Activated CD8-positive, alpha-beta memory T cell treated with anti-CD3 and anti-CD28 coated beads for 36 hours (primary cell): ENCODE data around the gene TIAL1. TPM values are rescaled to one million over a fixed set of nuclear protein-coding genes. Genes with fewer than 3 reads are reported as not detected.

Source experiments
- CTCF ChIA-PET: fragments of 350-600 bp; sonication (Branson Sonifier 250); formaldehyde crosslinking; loops from one replicate; lab custom pipeline; 2021; ENCODE audit warnings: antibody characterized with exemption; lab: Charles Lee
- POLR2A ChIA-PET: fragments of 350-600 bp; sonication (Branson Sonifier 250); formaldehyde crosslinking; loops from one replicate; lab custom pipeline; 2021; ENCODE audit warnings: antibody characterized with exemption; lab: Charles Lee
- total RNA-seq, 2 experiments: library from RNA; stranded (reverse); gene quantifications; one replicate each; pipeline ENCODE4 v1.2.3, GENCODE V29; 2021

Gene TIAL1, protein sequence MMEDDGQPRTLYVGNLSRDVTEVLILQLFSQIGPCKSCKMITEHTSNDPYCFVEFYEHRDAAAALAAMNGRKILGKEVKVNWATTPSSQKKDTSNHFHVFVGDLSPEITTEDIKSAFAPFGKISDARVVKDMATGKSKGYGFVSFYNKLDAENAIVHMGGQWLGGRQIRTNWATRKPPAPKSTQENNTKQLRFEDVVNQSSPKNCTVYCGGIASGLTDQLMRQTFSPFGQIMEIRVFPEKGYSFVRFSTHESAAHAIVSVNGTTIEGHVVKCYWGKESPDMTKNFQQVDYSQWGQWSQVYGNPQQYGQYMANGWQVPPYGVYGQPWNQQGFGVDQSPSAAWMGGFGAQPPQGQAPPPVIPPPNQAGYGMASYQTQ
- total RNA-seq = 100 to 1,000 TPM; 202 to 204 TPM

- ChIA-PET POLR2A (interaction anchor here (0.6 to 1.2 kb wide), 3 partner anchors 54 to 129 kb away, joined by 5 to 11 read pairs (median 7); partner anchors contain the start of genes BAG3 and INPP5F), CTCF (no interaction called here)
Measured at GRCh38 chr10:119596537-119597404, at the start of gene TIAL1. TIAL1 (minus strand) TSS chr10:119596964; CDS start chr10:119596465, 499 bp downstream.

DNA sequence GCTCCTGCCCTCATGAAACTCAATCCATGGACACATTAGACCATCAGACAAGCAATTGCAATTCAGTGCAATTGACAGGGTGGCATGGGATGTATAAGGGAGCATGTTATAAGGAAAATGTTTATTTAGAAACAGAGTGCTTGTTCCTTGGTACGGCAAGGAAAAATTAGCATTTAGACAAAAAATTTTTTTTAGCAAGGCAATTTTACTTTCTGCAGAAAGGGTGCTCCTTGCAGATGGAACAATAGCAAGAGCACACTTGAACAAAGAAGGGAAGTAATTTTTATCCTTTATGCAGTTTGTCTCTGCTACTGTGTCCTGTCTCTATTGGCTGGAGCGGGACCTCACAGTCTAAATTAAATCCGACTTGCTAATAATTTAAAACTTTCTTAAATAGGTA is 48.2 kb upstream of the TIAL1 start:
- ChIA-PET CTCF (interaction anchor here (0.7 kb wide), 1 partner anchor 81 kb away, joined by 3 read pairs; no protein-coding TSS in a partner anchor), POLR2A (no interaction called here)

DNA sequence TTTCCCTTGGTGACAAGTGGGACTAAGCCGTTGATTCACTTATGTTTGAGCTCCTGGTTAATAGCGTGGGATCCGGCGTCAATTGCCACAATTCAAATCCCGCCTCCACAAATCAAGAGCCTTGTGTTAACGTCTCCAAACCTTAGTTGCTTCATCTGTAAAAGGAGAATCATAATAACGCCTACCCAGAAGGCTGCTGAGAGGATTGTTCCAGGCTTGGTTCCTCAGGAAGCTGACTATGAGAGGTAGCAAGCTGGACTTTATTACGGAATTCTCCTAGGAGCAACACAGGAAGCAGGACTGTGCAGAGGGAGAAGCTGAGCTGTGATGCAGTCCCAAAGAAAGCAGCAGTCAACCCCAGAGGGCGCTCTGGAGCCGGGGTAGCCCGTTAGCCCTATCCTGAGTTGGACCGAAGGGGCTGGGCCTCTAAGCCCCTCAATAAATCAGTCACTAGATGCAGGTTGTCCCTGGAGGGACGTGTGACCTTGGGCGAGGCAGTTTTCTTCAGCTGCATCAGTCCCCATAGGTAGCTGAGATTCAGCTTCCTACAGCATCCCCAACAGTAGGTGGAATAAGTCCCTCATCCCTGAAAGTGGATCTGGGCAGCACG is 47.5 kb upstream of the TIAL1 start:
- ChIA-PET CTCF (no interaction called here), POLR2A (no interaction called here)

DNA sequence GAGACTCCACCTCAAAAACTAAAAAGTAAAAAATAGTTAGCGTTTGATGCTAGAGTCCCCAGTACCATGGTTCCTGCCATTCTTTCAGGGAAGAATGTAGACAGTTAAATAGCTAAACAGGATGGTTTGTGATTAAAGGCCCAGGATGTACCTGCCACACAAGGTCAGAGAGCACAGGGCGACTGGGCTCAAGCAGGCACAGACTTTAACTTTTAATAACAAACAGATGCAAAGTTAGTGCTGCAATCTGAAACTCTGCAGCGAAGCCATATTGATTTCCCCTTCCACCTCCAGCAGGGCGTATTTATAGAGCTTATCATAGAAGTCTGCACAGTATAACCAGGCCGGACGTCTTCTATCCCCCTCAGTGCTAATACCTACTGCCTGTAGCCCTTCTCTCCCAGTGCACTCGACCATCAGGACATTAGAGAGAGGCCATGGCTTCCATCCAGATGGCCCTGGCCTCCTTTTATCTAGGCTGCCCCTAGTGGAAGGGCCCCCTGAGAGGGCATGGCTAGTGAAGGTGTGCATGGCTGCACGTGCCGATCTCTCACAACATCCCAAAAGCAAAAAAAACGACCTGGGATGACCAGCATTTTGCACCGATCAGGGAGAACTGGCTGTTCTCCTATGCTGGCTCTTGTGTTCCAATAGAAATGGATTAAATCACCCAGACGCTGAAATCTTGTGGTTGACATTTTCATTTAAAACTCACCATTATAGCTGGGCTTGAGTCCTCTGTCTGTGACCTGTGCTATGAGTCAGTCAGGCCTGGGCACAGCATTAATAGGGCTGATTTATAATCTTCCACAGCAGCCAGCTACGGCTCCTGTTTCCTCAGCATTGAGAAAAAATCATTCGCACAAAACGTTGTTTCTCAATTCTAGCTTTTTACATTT is 46.8 kb upstream of the TIAL1 start:
- CTCF ChIA-PET = no interaction called here

GRCh38 chr10:119642556-119643111 is 45.9 kb upstream of the TIAL1 start:
- POLR2A ChIA-PET = interaction anchor here (0.5 to 1.0 kb wide), 3 partner anchors 14 to 435 kb away, joined by 4 to 11 read pairs (median 11); partner anchors contain the start of gene GRK5
- CTCF ChIA-PET = interaction anchor here (1.2 kb wide), 1 partner anchor 22 kb away, joined by 3 read pairs; no protein-coding TSS in a partner anchor

More for the DNA sequence above, 46.8 kb upstream of the TIAL1 start:
- POLR2A ChIA-PET = interaction anchor here (0.5 to 1.0 kb wide), 3 partner anchors 13 to 436 kb away, joined by 4 to 11 read pairs (median 11); partner anchors contain the start of gene GRK5

GRCh38 chr10:119640875-119641526 is 44.2 kb upstream of the TIAL1 start:
- CTCF ChIA-PET = no interaction called here
- POLR2A ChIA-PET = no interaction called here

- ChIA-PET POLR2A (no interaction called here), CTCF (no interaction called here)
Measured at GRCh38 chr10:119640384-119640783, 43.6 kb upstream of the TIAL1 start.

- ChIA-PET CTCF (no interaction called here), POLR2A (no interaction called here)
Measured at GRCh38 chr10:119638982-119639381, 42.2 kb upstream of the TIAL1 start.

DNA sequence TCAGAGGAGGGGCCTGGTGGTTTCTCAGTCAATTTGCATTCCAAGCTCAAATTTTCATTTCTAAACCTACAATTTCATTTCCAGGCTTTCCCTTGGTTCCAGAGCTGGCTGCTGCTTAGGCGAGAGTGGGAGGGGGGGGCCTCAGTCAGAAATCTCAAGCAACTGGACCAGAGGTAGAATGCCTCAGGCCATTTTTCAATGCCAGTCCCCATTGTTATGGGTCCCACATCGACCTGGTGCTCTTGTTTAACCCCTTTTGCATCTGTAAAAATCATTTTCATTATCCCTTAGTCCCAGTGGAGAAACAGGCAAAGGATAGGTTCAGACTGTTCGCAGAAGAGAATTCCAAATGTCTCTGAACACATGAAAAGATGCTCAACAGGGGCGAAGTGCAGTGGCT is 40.9 kb upstream of the TIAL1 start:
- POLR2A ChIA-PET = no interaction called here

DNA sequence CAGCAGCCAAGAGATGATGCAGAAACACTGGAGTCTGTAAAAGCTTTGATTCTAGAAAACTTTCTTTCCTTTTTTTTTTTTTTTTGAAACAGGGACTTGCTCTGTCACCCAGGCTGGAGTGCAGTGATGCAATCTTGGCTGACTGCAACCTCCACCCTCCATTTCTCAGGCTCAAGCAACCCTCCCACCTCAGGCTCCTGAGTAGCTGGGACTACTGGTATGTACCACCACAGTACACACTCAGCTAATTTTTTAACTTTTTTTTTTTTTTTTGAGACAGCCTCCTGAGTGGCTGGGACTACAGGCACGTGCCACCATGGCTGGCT is 37.4 kb upstream of the TIAL1 start:
- ChIA-PET CTCF (no interaction called here), POLR2A (interaction anchor here (0.6 kb wide), 1 partner anchor 67 kb away, joined by 13 read pairs; no protein-coding TSS in a partner anchor)

More for the DNA sequence above, 40.9 kb upstream of the TIAL1 start:
- CTCF ChIA-PET = interaction anchor here (0.6 kb wide), 1 partner anchor 144 kb away, joined by 3 read pairs; no protein-coding TSS in a partner anchor

DNA sequence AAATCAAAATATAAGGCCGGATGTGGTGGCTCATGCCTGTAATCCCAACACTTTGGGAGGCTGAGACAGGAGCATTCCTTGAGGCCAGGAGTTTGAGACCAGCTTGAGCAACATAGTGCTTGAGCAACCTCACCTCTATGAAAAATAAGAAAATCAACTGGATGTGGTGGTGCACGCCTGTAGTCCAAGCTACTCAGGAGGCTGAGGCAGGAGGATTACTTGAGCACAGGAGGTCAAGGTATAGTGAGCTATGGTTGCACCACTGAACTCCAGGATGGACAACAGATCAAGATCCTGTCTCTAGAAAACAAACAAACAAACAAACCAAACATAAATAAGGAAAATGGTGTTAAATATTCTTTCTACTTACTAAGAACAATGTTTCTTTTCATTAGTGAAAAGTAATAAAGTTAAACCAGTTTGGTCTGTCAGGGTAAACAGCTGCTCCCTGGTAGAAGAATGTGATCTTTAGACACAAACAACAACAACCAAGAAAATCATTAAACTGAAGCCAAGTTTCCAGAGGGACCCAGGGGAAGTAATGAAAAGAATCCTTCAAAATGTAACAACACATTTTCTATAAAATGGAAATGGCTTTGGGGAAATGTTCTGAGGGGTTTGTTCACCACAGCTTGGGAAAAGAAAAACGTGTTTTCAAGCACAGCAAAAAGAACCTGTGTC is 36.9 kb upstream of the TIAL1 start:
- POLR2A ChIA-PET = no interaction called here
- CTCF ChIA-PET = no interaction called here

DNA sequence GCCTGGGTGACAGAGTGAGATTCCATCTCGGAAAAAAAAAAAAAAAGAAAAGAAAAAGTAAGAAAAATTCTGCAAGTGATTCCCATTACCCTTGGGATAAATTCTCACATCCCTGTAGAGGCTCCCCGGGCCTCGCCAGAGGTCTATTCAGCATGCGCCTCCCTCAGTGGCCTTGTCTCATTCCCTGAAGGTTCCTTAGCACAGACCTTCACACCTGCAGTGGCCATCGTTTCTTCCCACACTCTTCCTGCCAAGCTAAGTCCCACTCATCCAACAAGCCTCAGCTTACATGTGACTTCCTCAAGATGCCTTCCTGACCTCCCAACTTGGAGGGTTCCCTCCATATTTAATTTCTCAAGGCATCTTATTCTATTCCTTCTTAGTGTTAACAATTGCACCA is 33.5 kb upstream of the TIAL1 start:
- ChIA-PET CTCF (interaction anchor here (0.7 kb wide), 1 partner anchor 363 kb away, joined by 3 read pairs; no protein-coding TSS in a partner anchor), POLR2A (no interaction called here)

- ChIA-PET POLR2A (no interaction called here), CTCF (no interaction called here)
Measured at GRCh38 chr10:119625570-119626280, 29.0 kb upstream of the TIAL1 start.

- POLR2A ChIA-PET = interaction anchor here (0.5 kb wide), 1 partner anchor 35 kb away, joined by 4 read pairs; no protein-coding TSS in a partner anchor
- CTCF ChIA-PET = no interaction called here
Measured at GRCh38 chr10:119621078-119621384, 24.3 kb upstream of the TIAL1 start.

DNA sequence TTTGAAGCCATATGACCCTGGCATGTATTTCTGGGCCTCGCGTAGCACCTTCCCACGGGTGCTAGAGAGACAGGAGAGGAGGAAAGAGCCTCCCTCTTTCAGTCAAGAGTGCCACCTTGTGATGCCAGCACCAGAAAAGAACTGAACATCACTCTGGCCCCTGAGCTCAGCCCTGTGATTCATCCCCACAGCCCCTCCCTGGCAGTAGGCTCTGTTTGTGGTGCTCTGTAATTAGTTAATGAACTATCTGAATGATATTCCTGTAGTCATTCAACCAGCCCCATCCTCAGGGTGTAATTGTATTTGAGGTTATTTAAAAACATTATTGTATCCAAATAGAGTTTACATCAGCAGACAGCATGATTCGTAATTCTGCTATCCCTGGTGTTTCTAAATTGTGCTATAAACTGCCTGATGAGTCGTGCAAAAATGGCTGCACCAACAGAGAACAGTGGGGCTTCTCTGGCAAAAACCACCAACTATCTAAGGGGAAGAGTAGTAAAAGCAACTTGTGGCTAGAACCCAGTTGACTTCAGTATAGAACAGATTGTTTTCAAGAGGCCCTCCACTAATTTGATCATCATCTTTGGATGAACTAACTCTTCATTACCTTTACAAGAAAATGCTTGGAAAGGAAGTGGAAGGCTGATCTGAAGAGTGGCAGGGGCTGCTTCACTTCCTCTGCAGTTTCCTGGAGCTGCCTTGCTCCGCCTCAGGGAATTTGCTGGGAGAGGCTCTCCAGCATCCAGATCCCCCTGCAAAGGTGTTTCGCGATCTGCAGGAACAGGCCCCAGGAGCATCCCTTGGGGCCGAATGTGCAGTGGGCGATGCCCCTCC is 23.7 kb upstream of the TIAL1 start:
- ChIA-PET POLR2A (interaction anchor here (0.5 kb wide), 1 partner anchor 35 kb away, joined by 4 read pairs; no protein-coding TSS in a partner anchor), CTCF (interaction anchor here (1.1 kb wide), 1 partner anchor 21 kb away, joined by 3 read pairs; no protein-coding TSS in a partner anchor)
